Esophagus (tissue), 2 donors: ENCODE results near the gene ARL14EPL. TPM values are rescaled to one million over a fixed set of nuclear protein-coding genes. Genes with fewer than 3 reads are reported as not detected.

Experiments
- H3K27ac ChIP-seq, 2 donors: one replicate each; pipeline ENCODE4 v1.5.1; 2013; ENCODE audit warnings: low read depth in 2 of 2, mild to moderate bottlenecking in 2 of 2, inconsistent platforms in 1 of 2, low read length in 1 of 2, moderate library complexity in 1 of 2
- H3K27me3 ChIP-seq, 2 donors: one replicate each; pipeline ENCODE4 v1.6.1; 2013; ENCODE audit warnings: low read length in 2 of 2, control low read depth in 1 of 2, mild to moderate bottlenecking in 1 of 2; ENCODE audit not compliant: insufficient read depth in 2 of 2, control insufficient read depth in 1 of 2
- H3K36me3 ChIP-seq, 2 donors: one replicate each; pipeline ENCODE4 v1.6.1; 2013; ENCODE audit warnings: low read length in 1 of 2; ENCODE audit not compliant: control insufficient read depth in 2 of 2, insufficient read depth in 2 of 2
- H3K4me1 ChIP-seq, 2 donors: one replicate each; pipeline ENCODE4 v1.6.1; 2013; ENCODE audit warnings: low read length in 1 of 2; ENCODE audit not compliant: control insufficient read depth in 2 of 2, insufficient read depth in 2 of 2
- H3K4me3 ChIP-seq, 2 donors: one replicate each; pipeline ENCODE4 v1.5.1; 2013; ENCODE audit warnings: low read length in 2 of 2, mild to moderate bottlenecking in 2 of 2, low read depth in 1 of 2, moderate library complexity in 1 of 2
- H3K9me3 ChIP-seq, 2 donors: one replicate each; pipeline ENCODE4 v1.6.1; 2013; ENCODE audit warnings: mild to moderate bottlenecking in 2 of 2, low read depth in 1 of 2, low read length in 1 of 2, moderate library complexity in 1 of 2; ENCODE audit not compliant: control insufficient read depth in 2 of 2, insufficient read depth in 1 of 2
- WGBS, 2 donors: extraction: QIAGEN DNeasy Blood & Tissue Kit; methylation state at CpG; one replicate each; pipeline ENCODE4 v1.1.7; 2013; 5-methylcytosine and 5-hydroxymethylcytosine counted together
- polyA plus RNA-seq, 2 donors: library from polyadenylated mRNA; stranded (reverse); fragments of 200-250 nt; gene quantifications; one replicate each; pipeline ENCODE4 v1.2.3, GENCODE V29; 2013
- donor health status: healthy with polysubstance abuse.
- donor health status: Bipolar disorder and iron deficiency.

The ARL14EPL gene
- under 1 TPM in 1 of 2 donors, not detected in 1; 0.05 TPM for polyA plus RNA-seq

DNA sequence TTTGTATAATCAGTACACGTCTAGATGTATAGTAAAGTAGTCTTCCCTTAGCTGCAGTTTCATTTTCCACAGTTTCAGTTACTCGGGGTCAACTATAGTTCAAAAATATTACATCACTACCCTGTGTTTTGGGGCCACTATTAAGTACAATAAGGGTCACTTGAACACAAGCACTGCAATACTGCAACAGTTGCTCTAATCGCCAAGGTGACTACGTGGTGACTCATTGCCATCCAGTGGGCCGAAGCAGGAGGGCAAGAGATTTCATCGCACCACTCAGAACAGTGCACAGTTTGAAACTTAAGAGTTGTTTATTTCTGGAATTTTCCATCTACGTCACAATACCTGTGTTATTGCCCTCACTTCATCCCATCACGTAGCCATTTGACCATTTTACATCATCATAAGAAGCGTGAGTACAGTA lies at the start of gene ARL14EPL:
Gene ARL14EPL, plus strand, starts transcription at position 379 of the 424 bp plus-strand sequence. CDS start 18,994 bp downstream, outside the sequence.
- Histone ChIP-seq H3K4me1 (peaks cover 0 to 2% of the 10 kb centered on the region in 2 donors), H3K27me3 (no peaks in the 10 kb centered on the region), H3K9me3 (no peaks in the 10 kb centered on the region), H3K36me3 (no peaks in the 10 kb centered on the region), H3K27ac (no peak within 1 kb of the TSS), H3K4me3 (no peak within 1 kb of the TSS)
- WGBS, 2 donors = 55 to 60% methylated on average over 9 of the region's 9 CpGs

DNA sequence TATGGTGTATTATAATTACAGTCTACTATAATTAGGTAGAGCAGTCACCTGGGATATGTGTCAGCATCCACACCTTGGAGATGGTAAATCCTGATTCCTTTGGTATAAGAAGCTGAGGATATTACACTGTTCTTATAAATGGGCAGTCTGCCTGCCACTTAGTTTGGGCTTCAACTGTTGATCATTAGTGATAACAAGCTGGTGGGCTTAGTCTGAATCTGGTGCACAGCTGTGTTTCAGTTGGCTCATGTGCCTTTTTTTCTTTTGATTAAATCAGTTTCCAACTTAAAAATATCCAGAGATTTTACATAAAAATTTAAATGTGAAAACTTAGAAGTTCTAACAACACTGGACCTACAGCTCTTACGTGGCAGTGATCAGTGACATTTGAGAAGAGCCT lies 48.8 kb upstream of the ARL14EPL start:
- H3K36me3 ChIP-seq = no peaks in the 10 kb centered on the region
- WGBS, 2 donors = 70 to 94% methylated on average over 1 of the region's 1 CpG
- H3K4me3 ChIP-seq = no peak overlapping the region
- no peaks in the 10 kb centered on the region for H3K27me3 ChIP-seq
- no peaks in the 10 kb centered on the region for H3K9me3 ChIP-seq
- H3K4me1 ChIP-seq = no peaks in the 10 kb centered on the region
- H3K27ac ChIP-seq = no peak overlapping the region

DNA sequence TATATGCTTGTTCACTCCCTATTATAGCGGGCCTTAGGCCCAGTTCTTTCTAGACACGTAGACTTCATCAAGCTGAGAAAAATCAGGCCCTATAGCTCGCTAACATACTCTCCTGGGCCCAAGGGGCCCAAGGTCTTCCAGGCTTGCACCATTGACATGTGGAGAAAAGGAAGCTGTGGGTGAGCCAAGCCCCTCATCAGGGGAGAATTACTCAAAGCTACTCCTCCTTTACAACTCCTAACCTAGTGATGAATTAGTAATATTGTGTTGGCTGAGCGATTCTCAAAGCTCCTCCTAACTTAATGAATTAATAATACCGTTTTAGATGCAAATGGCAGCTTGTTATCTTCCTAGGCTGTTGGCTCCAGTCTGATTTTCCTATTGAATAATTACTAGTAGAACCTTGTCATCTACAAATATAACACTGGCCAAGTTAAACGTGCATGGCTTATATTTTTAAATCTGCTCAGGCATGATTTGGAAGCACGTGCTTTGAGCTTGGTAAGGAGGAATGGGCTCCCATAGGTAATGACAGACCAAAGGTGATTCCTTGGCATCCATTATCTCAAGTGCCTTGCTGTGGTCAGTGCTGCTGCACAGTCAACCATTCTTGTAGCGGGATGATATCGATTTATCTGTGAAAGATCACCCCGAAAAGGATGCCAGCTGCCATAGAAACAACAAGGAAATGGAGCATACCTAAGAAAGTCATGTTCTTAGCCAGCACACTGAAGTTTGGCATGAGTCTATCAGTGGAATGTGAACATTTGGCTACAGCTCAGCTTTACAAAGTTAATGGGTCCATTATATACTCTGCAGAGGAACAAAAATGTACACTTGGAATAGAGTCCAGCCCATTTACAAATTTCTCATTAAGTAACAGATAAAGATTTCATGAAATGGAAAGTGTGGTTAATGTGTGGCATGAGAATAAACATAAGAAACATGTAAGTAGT lies 46.2 kb upstream of the ARL14EPL start:
- no peaks in the 10 kb centered on the region for H3K9me3 ChIP-seq
- H3K4me1 ChIP-seq = no peaks in the 10 kb centered on the region
- H3K4me3 ChIP-seq = no peak overlapping the region
- no peaks in the 10 kb centered on the region for H3K27me3 ChIP-seq
- 68 to 74% methylated on average over 10 of the region's 10 CpGs for WGBS, 2 donors
- H3K36me3 ChIP-seq = no peaks in the 10 kb centered on the region
- no peak overlapping the region for H3K27ac ChIP-seq

DNA sequence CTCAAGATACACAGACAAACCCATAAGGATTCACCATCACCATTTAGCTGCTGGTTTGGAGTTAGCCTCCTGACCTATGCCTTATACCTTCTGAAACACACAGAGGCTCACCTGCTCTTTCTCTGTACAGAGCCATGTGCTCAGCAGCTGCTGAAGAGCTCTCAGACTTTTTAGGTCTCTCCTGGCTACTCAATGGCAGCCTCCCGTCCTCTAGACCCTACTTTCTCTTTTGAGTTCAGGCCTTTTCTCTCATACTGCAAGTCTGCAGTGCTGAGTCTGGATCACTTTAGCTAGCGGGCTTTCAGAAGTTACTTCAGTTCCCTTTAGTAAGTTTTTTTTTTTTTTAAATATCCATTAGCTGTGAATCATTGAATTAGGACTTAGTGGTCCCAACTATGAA lies 44.3 kb upstream of the ARL14EPL start:
- 80 to 89% methylated on average over 2 of the region's 2 CpGs for WGBS, 2 donors
- Histone ChIP-seq H3K4me3 (no peak overlapping the region), H3K27me3 (no peaks in the 10 kb centered on the region), H3K36me3 (no peaks in the 10 kb centered on the region), H3K4me1 (no peaks in the 10 kb centered on the region), H3K9me3 (no peaks in the 10 kb centered on the region), H3K27ac (no peak overlapping the region)

DNA sequence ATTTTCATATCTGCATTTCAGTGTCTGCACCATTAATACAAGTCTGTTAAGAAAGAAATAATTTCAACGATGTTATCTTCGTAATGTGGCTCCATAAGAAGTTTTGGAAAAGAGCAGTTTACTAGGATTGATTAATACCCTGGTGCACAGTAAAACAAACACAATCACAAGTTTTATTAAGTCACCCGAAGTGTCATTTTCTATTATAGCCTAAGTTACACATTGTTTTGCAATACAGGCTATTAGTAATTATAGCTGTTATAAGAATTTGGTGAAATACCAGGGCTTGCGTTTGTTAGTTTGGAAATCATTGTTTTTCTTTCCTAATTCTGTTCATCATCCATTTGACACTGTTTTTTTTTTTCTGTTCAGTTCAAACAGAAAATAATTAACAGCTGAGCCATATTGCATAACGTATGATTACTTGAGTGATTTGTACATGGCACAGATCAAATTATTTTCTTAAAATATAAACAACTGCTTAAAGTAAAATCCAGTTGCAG lies 39.4 kb upstream of the ARL14EPL start:
- H3K9me3 ChIP-seq = no peaks in the 10 kb centered on the region
- H3K27me3 ChIP-seq = no peaks in the 10 kb centered on the region
- H3K36me3 ChIP-seq = no peaks in the 10 kb centered on the region
- H3K4me3 ChIP-seq = no peak overlapping the region
- no peak overlapping the region for H3K27ac ChIP-seq
- WGBS, 2 donors = 67 to 73% methylated on average over 5 of the region's 5 CpGs
- H3K4me1 ChIP-seq = no peaks in the 10 kb centered on the region

GRCh38 chr5:115995351-115995750 lies 36.9 kb upstream of the ARL14EPL start:
- Histone ChIP-seq H3K4me3 (no peak overlapping the region), H3K4me1 (no peaks in the 10 kb centered on the region), H3K9me3 (no peaks in the 10 kb centered on the region), H3K27me3 (no peaks in the 10 kb centered on the region), H3K36me3 (no peaks in the 10 kb centered on the region), H3K27ac (no peak overlapping the region)
- WGBS, 2 donors = 88 to 89% methylated on average over 6 of the region's 6 CpGs

DNA sequence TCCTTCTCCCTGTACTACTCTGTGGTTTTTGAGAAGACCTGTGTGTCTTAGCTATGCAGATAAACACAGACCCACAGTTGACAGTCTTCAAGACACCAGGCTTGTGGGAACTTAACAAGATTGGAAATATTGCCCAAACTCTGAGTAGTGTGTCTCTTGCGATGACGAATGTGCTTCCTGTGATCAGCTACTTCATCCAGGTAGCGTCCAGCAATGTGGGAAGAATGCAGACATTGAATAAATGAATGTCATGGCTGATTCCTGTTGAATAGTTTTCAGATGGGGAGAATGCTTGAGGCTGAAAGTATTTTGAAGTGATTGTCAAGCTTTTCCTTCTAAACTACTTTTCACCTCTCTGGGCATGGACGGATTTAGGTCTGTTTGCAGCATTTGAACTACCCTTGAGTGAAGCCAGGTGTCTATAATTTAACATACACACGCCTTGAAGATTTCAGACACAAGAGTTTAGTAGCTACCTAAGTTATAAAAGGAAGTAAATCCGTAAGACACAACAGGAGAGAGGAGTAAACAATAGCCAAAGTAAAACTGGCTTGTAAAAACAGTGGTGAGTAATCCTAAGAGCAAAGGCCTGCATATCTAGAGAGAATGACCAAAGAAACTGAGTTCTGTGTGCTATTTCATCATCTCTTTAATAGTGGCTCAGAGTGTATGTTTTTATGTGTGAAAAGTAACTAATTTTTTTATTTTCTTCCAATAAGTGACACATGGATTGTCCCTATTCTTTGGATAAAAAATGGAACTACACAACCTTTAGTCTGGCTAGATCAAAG lies 30.0 kb upstream of the ARL14EPL start:
- no peaks in the 10 kb centered on the region for H3K9me3 ChIP-seq
- no peaks in the 10 kb centered on the region for H3K27me3 ChIP-seq
- H3K4me3 ChIP-seq = no peak overlapping the region
- WGBS, 2 donors = 67 to 68% methylated on average over 6 of the region's 6 CpGs
- H3K4me1 ChIP-seq = no peaks in the 10 kb centered on the region
- H3K36me3 ChIP-seq = no peaks in the 10 kb centered on the region
- no peak overlapping the region for H3K27ac ChIP-seq

- Histone ChIP-seq H3K4me1 (no peaks in the 10 kb centered on the region), H3K4me3 (no peak overlapping the region), H3K27me3 (no peaks in the 10 kb centered on the region), H3K27ac (no peak overlapping the region), H3K9me3 (no peaks in the 10 kb centered on the region), H3K36me3 (no peaks in the 10 kb centered on the region)
- 72 to 76% methylated on average over 3 of the region's 3 CpGs for WGBS, 2 donors
Observed at GRCh38 chr5:116004248-116004647, 28.0 kb upstream of the ARL14EPL start.

DNA sequence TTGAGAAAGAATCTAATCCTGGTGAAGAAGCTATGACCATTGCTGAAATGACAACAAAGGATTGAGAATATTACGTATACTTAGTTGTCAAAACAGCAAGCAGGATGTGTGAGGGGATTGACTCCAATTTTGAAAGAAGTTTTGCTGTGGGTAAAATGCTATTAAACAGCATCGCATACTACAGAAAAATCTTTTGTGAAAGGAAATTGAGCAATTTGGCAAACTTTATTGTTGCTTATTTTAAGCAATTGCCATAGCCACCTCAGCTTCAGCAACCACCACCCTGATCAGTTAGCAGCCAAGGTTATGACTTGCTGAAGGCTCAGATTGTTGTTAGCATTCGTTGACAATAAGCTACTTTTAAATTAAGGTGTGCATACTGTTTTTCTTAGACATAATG lies 22.5 kb upstream of the ARL14EPL start:
- Histone ChIP-seq H3K36me3 (no peaks in the 10 kb centered on the region), H3K4me1 (no peaks in the 10 kb centered on the region), H3K9me3 (no peaks in the 10 kb centered on the region), H3K4me3 (no peak overlapping the region), H3K27ac (no peak overlapping the region), H3K27me3 (no peaks in the 10 kb centered on the region)
- WGBS, 2 donors = 76 to 78% methylated on average over 3 of the region's 3 CpGs
